Measurements from ENCODE around the gene TXNRD1.
"Not testable (repeated sequence)": the region's sequence is repeated elsewhere in the genome, so short reads cannot be mapped to it uniquely, and the experiment has no call there.

TXNRD1 gene

GRCh38 chr12:104215638-104216297 lies at the start of gene TXNRD1:
TSS of gene TXNRD1 (plus strand) at chr12:104215779. CDS start at chr12:104215803, 24 bp downstream.
- Histone ChIP-seq H4K20me1 (no peaks in the 10 kb centered on the region), H3K4me1 (peaks cover 26% of the 10 kb centered on the region), H3K4me2 (peak within 1 kb of the TSS; percentile 87), H3K36me3 (no peaks in the 10 kb centered on the region), H3K9ac (peak within 1 kb of the TSS; percentile 76), H3K9me3 (no peaks in the 10 kb centered on the region), H3K27ac (peak within 1 kb of the TSS; percentile 72), H3K27me3 (peaks cover 10% of the 10 kb centered on the region), H3K4me3 (peak within 1 kb of the TSS; percentile 68)
- no peak for TF ChIP-seq Cebpa-rat (IDR thresholded peaks at IDR 0.05)

GRCh38 chr12:104165801-104166200 lies 49.8 kb upstream of the TXNRD1 start:
- Histone ChIP-seq H3K27me3 (no peaks in the 10 kb centered on the region), H3K9me3 (no peaks in the 10 kb centered on the region), H3K4me1 (no peaks in the 10 kb centered on the region), H3K4me2 (no peak overlapping the region), H3K9ac (no peak overlapping the region), H3K4me3 (no peak overlapping the region), H3K36me3 (no peaks in the 10 kb centered on the region), H4K20me1 (no peaks in the 10 kb centered on the region), H3K27ac (no peak overlapping the region)
- no peak for TF ChIP-seq Cebpa-rat (IDR thresholded peaks at IDR 0.05)

GRCh38 chr12:104166465-104166864 lies 49.1 kb upstream of the TXNRD1 start:
- Histone ChIP-seq H3K9me3 (no peaks in the 10 kb centered on the region), H4K20me1 (no peaks in the 10 kb centered on the region), H3K27me3 (no peaks in the 10 kb centered on the region), H3K4me1 (no peaks in the 10 kb centered on the region), H3K27ac (no peak overlapping the region), H3K4me2 (no peak overlapping the region), H3K9ac (no peak overlapping the region), H3K36me3 (no peaks in the 10 kb centered on the region), H3K4me3 (no peak overlapping the region)
- no peak for TF ChIP-seq Cebpa-rat (IDR thresholded peaks at IDR 0.05)

- Histone ChIP-seq H3K9me3 (no peaks in the 10 kb centered on the region), H3K4me1 (no peaks in the 10 kb centered on the region), H3K36me3 (no peaks in the 10 kb centered on the region), H3K9ac (no peak overlapping the region), H3K27me3 (no peaks in the 10 kb centered on the region), H3K4me3 (no peak overlapping the region), H3K4me2 (no peak overlapping the region), H4K20me1 (no peaks in the 10 kb centered on the region), H3K27ac (no peak overlapping the region)
- no peak for TF ChIP-seq Cebpa-rat (IDR thresholded peaks at IDR 0.05)
These were observed 47.8 kb upstream of the TXNRD1 start for GRCh38 chr12:104167519-104168458.

- H3K4me3 ChIP-seq, result no peak overlapping the region
- H3K9me3 ChIP-seq, result no peaks in the 10 kb centered on the region
- TF ChIP-seq Cebpa-rat (IDR thresholded peaks at IDR 0.05), result no peak
- no peak overlapping the region for H3K4me2 ChIP-seq
- no peak overlapping the region for H3K27ac ChIP-seq
- H3K27me3 ChIP-seq, result no peaks in the 10 kb centered on the region
- no peaks in the 10 kb centered on the region for H4K20me1 ChIP-seq
- H3K4me1 ChIP-seq, result no peaks in the 10 kb centered on the region
- H3K9ac ChIP-seq, result no peak overlapping the region
- H3K36me3 ChIP-seq, result no peaks in the 10 kb centered on the region
These were observed 47.0 kb upstream of the TXNRD1 start for GRCh38 chr12:104168596-104168995.

- Histone ChIP-seq H3K27ac (no peak overlapping the region), H3K4me1 (no peaks in the 10 kb centered on the region), H3K4me3 (no peak overlapping the region), H4K20me1 (no peaks in the 10 kb centered on the region), H3K27me3 (no peaks in the 10 kb centered on the region), H3K9ac (no peak overlapping the region), H3K36me3 (no peaks in the 10 kb centered on the region), H3K4me2 (no peak overlapping the region), H3K9me3 (no peaks in the 10 kb centered on the region)
- TF ChIP-seq Cebpa-rat (IDR thresholded peaks at IDR 0.05), result no peak
These were observed 43.6 kb upstream of the TXNRD1 start for GRCh38 chr12:104171785-104172569.

GRCh38 chr12:104172570-104172947 lies 43.0 kb upstream of the TXNRD1 start:
- Histone ChIP-seq H3K4me1 (no peaks in the 10 kb centered on the region), H3K4me3 (no peak overlapping the region), H3K4me2 (no peak overlapping the region), H3K27ac (no peak overlapping the region), H4K20me1 (no peaks in the 10 kb centered on the region), H3K9ac (no peak overlapping the region), H3K27me3 (no peaks in the 10 kb centered on the region), H3K36me3 (no peaks in the 10 kb centered on the region), H3K9me3 (no peaks in the 10 kb centered on the region)
- TF ChIP-seq Cebpa-rat (IDR thresholded peaks at IDR 0.05), result no peak

GRCh38 chr12:104173804-104174203 lies 41.8 kb upstream of the TXNRD1 start:
- H3K4me2 ChIP-seq, H4K20me1 ChIP-seq, H3K27ac ChIP-seq, H3K4me3 ChIP-seq, H3K9me3 ChIP-seq, H3K9ac ChIP-seq, H3K27me3 ChIP-seq, H3K4me1 ChIP-seq, H3K36me3 ChIP-seq: not testable (repeated sequence)

GRCh38 chr12:104175726-104176247 lies 39.8 kb upstream of the TXNRD1 start:
- no peak for TF ChIP-seq Cebpa-rat (IDR thresholded peaks at IDR 0.05)
- Histone ChIP-seq H3K9me3 (no peaks in the 10 kb centered on the region), H3K27me3 (no peaks in the 10 kb centered on the region), H4K20me1 (no peaks in the 10 kb centered on the region), H3K4me2 (no peak overlapping the region), H3K4me1 (no peaks in the 10 kb centered on the region), H3K27ac (no peak overlapping the region), H3K4me3 (no peak overlapping the region), H3K9ac (no peak overlapping the region), H3K36me3 (no peaks in the 10 kb centered on the region)
